Activated T-cell treated with anti-CD3 and anti-CD28 coated beads for 4 hours (primary cell): Measurements from ENCODE around the gene SERPINA3.
"Not testable (repeated sequence)": the region's sequence is repeated elsewhere in the genome, so short reads cannot be mapped to it uniquely, and the experiment has no call there.

Experiments
- DNase-seq: peaks from one replicate; pipeline ENCODE4 v3.0.0-alpha.2; 2020

SERPINA3 gene

GRCh38 chr14:94612174-94612573 is at the start of gene SERPINA3:
TSS of gene SERPINA3 (plus strand) at chr14:94612391. CDS start at chr14:94614442, 2,051 bp downstream.
- no peak for DNase-seq

- no peak for DNase-seq
These were observed 49.0 kb upstream of the SERPINA3 start for GRCh38 chr14:94562941-94563883.

GRCh38 chr14:94564381-94564780 is 47.8 kb upstream of the SERPINA3 start:
- no peak for DNase-seq

GRCh38 chr14:94568186-94568585 is 44.0 kb upstream of the SERPINA3 start:
- DNase-seq, result no peak

GRCh38 chr14:94569381-94570001 is 42.7 kb upstream of the SERPINA3 start:
- DNase-seq, result no peak

- DNase-seq, result no peak
These were observed 42.2 kb upstream of the SERPINA3 start for GRCh38 chr14:94570002-94570400.

GRCh38 chr14:94570440-94570839 is 41.8 kb upstream of the SERPINA3 start:
- DNase-seq, result no peak

GRCh38 chr14:94571395-94571794 is 40.8 kb upstream of the SERPINA3 start:
- no peak for DNase-seq

- no peak for DNase-seq
These were observed 40.2 kb upstream of the SERPINA3 start for GRCh38 chr14:94571950-94572349.

- no peak for DNase-seq
These were observed 39.4 kb upstream of the SERPINA3 start for GRCh38 chr14:94572637-94573303.

GRCh38 chr14:94573475-94574277 is 38.5 kb upstream of the SERPINA3 start:
- no peak for DNase-seq

- DNase-seq, result no peak
These were observed 37.9 kb upstream of the SERPINA3 start for GRCh38 chr14:94574336-94574735.

GRCh38 chr14:94575730-94576585 is 36.2 kb upstream of the SERPINA3 start:
- DNase-seq, result no peak

GRCh38 chr14:94577472-94577871 is 34.7 kb upstream of the SERPINA3 start:
- not testable (repeated sequence) for DNase-seq

- no peak for DNase-seq
These were observed 33.5 kb upstream of the SERPINA3 start for GRCh38 chr14:94578712-94579111.

GRCh38 chr14:94581127-94581999 is 30.8 kb upstream of the SERPINA3 start, which contains the start of gene SERPINA5:
TSS of gene SERPINA5 (plus strand) at chr14:94581426. CDS start at chr14:94587363, 5,937 bp downstream.
- no peak for DNase-seq

GRCh38 chr14:94582199-94582750 is 29.9 kb upstream of the SERPINA3 start:
- no peak for DNase-seq

GRCh38 chr14:94582851-94583250 is 29.3 kb upstream of the SERPINA3 start:
- DNase-seq, result no peak

- DNase-seq, result no peak
These were observed 28.6 kb upstream of the SERPINA3 start for GRCh38 chr14:94583557-94583956.

GRCh38 chr14:94584591-94585280 is 27.5 kb upstream of the SERPINA3 start:
- no peak for DNase-seq
